ENCODE data around the gene GZF1.
A peak's percentile ranks its signal among the peaks of the same experiment; 100 is the strongest.

The GZF1 gene

GRCh38 chr20:23413862-23414422 is 52.0 kb downstream of the GZF1 start:
- TF ChIP-seq CTCF (conservative IDR thresholded peaks at IDR 0.05; ENCODE audit: low read depth, low read length), result no peak
- no peak overlapping the region for H3K4me3 ChIP-seq (ENCODE audit: low read length)

GRCh38 chr20:23414526-23415188 is 52.7 kb downstream of the GZF1 start:
- TF ChIP-seq CTCF (conservative IDR thresholded peaks at IDR 0.05; ENCODE audit: low read depth, low read length), result no peak
- no peak for DNase-seq (ENCODE audit: low read depth)
- no peak overlapping the region for H3K4me3 ChIP-seq (ENCODE audit: low read length)

More at GRCh38 chr20:23413862-23414422, 52.0 kb downstream of the GZF1 start:
- DNase-seq (ENCODE audit: low read depth), result no peak

GRCh38 chr20:23415555-23415954 is 53.6 kb downstream of the GZF1 start:
- no peak for TF ChIP-seq CTCF (conservative IDR thresholded peaks at IDR 0.05; ENCODE audit: low read depth, low read length)
- DNase-seq (ENCODE audit: low read depth), result no peak
- no peak overlapping the region for H3K4me3 ChIP-seq (ENCODE audit: low read length)

GRCh38 chr20:23415959-23416583 is 54.1 kb downstream of the GZF1 start:
- no peak for TF ChIP-seq CTCF (conservative IDR thresholded peaks at IDR 0.05; ENCODE audit: low read depth, low read length)
- no peak overlapping the region for H3K4me3 ChIP-seq (ENCODE audit: low read length)
- DNase-seq (ENCODE audit: low read depth), result no peak

- no peak for DNase-seq (ENCODE audit: low read depth)
- no peak overlapping the region for H3K4me3 ChIP-seq (ENCODE audit: low read length)
- no peak for TF ChIP-seq CTCF (conservative IDR thresholded peaks at IDR 0.05; ENCODE audit: low read depth, low read length)
These were observed 55.9 kb downstream of the GZF1 start for GRCh38 chr20:23417861-23418260.

GRCh38 chr20:23419657-23419994 is 57.6 kb downstream of the GZF1 start:
- peak overlapping the region; percentile 87 for H3K4me3 ChIP-seq (ENCODE audit: low read length)
- TF ChIP-seq CTCF (conservative IDR thresholded peaks at IDR 0.05; ENCODE audit: low read depth, low read length), result no peak
- DNase-seq (ENCODE audit: low read depth), result no peak

Measured in retinal pigment epithelial cell (primary cell).